MCF 10A (cell line): Measurements from ENCODE around the gene POLE. TPM values are rescaled to one million over a fixed set of nuclear protein-coding genes. Genes with fewer than 3 reads are reported as not detected.

ENCODE experiments used
- BruUV-seq: library from RNA; stranded (reverse); fragments of 400-500 nt; replicated peaks from 2 replicates; lab custom pipeline; 2021; lab: Mats Ljungman, UMichigan
- CTCF ChIA-PET: fragments of 300-600 bp; sonication (Branson Sonifier 250); formaldehyde crosslinking; extraction: SDS; loops from one replicate; lab custom pipeline; 2021; ENCODE audit warnings: antibody characterized with exemption, inconsistent platforms; lab: Yijun Ruan, JAX
- POLR2A ChIA-PET: fragments of 300-600, 350-650 bp; sonication (Branson Sonifier 250); formaldehyde crosslinking; extraction: SDS; loops from one replicate; lab custom pipeline; 2020; ENCODE audit warnings: antibody characterized with exemption, inconsistent platforms; lab: Yijun Ruan, JAX
- DNase-seq: peaks from one replicate; pipeline ENCODE4 v3.0.0-alpha.2; 2018; ENCODE audit not compliant: unreplicated experiment
- H3K27ac Mint-ChIP-seq: one replicate; pipeline ENCODE4 v1.8.0; 2022; ENCODE audit warnings: mild to moderate bottlenecking, low read depth, mixed read lengths; ENCODE audit not compliant: unreplicated experiment
- H3K27me3 Mint-ChIP-seq: one replicate; pipeline ENCODE4 v1.8.0; 2022; ENCODE audit warnings: mixed read lengths; ENCODE audit not compliant: insufficient read depth, unreplicated experiment
- H3K36me3 Mint-ChIP-seq: one replicate; pipeline ENCODE4 v1.8.0; 2022; ENCODE audit warnings: mild to moderate bottlenecking, moderate library complexity, mixed read lengths; ENCODE audit not compliant: insufficient read depth, unreplicated experiment
- H3K4me1 Mint-ChIP-seq: one replicate; pipeline ENCODE4 v1.8.0; 2022; ENCODE audit warnings: mixed read lengths; ENCODE audit not compliant: insufficient read depth, unreplicated experiment
- H3K4me3 Mint-ChIP-seq: one replicate; pipeline ENCODE4 v1.8.0; 2022; ENCODE audit warnings: mild to moderate bottlenecking, moderate library complexity, mixed read lengths; ENCODE audit not compliant: unreplicated experiment
- H3K9me3 Mint-ChIP-seq: one replicate; pipeline ENCODE4 v1.8.0; 2022; ENCODE audit warnings: mixed read lengths; ENCODE audit not compliant: unreplicated experiment
- intact Hi-C: fragments of 100-400 bp; cut with micrococcal nuclease; formaldehyde crosslinking; loops from 2 replicates; pipeline ENCODE4 v1.14.1; 2022
- total RNA-seq: library from RNA; stranded (reverse); gene quantifications from 2 replicates; pipeline ENCODE4 v1.2.3, GENCODE V29; 2022
- TF ChIP-seq, protein P1 (sequence below): fragments of 200-600 bp; IDR thresholded peaks from one replicate; pipeline ENCODE4 v1.8.0; 2022; ENCODE audit warnings: antibody characterized with exemption, mild to moderate bottlenecking; ENCODE audit not compliant: unreplicated experiment

The POLE gene
- total RNA-seq, 1 experiment from 2014 or later = 36.3 TPM

DNA sequence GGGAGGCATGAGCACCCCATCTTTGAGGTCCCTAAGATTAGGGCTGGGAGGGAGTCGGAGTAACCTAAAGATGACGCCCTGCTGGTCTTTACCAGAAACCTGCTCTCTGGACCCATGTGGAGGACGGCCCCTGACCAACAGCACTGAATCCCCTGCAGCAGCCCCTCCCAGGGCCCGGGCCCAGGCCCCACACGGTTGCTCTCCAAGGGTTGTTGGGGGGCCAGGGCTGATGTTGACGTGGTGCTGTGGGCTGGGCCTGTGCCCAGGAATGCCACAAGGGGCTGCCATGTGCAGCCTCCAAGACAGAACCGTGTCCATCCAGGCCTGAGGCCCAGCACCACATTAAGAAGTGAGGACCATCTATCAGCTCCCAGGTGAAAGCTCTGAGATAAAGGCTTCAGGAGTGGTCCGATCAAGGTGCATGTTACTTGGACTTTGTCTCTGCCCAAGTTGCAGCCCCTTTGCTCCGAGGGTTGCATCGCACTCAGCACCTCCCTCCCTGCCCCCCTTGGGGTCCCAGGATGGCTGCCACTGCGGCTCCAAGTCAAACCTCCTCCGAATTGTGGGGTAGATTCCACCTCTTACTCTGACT, 106.3 kb downstream of the POLE start:
- H3K4me1 Mint-ChIP-seq = no peaks in the 10 kb centered on the region
- intact Hi-C loops = no loop called here
- ChIA-PET CTCF (interaction anchor here (0.7 kb wide), 1 partner anchor 165 kb away, joined by 3 read pairs; no protein-coding TSS in a partner anchor), POLR2A (interaction anchor here (0.6 to 1.2 kb wide), 2 partner anchors 29 to 395 kb away, joined by 3 read pairs; no protein-coding TSS in a partner anchor)
- H3K27me3 Mint-ChIP-seq = no peaks in the 10 kb centered on the region
- H3K9me3 Mint-ChIP-seq = no peaks in the 10 kb centered on the region
- no peak overlapping the region for H3K4me3 Mint-ChIP-seq
- BruUV-seq = no TSS peak
- TF ChIP-seq, protein P1, sequence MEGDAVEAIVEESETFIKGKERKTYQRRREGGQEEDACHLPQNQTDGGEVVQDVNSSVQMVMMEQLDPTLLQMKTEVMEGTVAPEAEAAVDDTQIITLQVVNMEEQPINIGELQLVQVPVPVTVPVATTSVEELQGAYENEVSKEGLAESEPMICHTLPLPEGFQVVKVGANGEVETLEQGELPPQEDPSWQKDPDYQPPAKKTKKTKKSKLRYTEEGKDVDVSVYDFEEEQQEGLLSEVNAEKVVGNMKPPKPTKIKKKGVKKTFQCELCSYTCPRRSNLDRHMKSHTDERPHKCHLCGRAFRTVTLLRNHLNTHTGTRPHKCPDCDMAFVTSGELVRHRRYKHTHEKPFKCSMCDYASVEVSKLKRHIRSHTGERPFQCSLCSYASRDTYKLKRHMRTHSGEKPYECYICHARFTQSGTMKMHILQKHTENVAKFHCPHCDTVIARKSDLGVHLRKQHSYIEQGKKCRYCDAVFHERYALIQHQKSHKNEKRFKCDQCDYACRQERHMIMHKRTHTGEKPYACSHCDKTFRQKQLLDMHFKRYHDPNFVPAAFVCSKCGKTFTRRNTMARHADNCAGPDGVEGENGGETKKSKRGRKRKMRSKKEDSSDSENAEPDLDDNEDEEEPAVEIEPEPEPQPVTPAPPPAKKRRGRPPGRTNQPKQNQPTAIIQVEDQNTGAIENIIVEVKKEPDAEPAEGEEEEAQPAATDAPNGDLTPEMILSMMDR = no peak
- peaks cover 22% of the 10 kb centered on the region for H3K36me3 Mint-ChIP-seq
- no peak for DNase-seq
- no peak overlapping the region for H3K27ac Mint-ChIP-seq

DNA sequence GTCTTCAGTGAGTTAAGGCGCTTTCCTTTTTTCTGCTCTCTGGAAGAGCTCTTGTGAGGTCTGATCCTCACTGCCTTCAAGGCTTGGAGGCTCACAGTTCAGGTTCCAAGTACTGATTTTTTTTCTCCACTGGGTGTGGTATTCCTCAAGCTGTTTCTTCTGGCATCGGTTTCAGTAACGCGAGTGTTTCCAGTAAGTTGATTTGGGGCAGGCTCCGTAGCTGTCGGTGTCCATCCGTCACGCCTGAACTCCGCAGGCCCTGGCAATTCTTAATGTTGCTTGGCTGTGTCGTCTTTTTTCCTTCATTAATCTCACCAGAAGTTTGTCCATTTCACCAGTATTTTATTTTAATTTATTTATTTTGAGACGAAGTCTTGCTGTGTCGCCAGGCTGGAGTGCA, 107.4 kb downstream of the POLE start:
- DNase-seq = no peak
- intact Hi-C loops = no loop called here
- no TSS peak for BruUV-seq
- POLR2A ChIA-PET = interaction anchor here (1.2 to 1.5 kb wide), 2 partner anchors 12 to 30 kb away, joined by 3 read pairs; no protein-coding TSS in a partner anchor
- Mint-ChIP-seq H3K27me3 (no peaks in the 10 kb centered on the region), H3K27ac (no peak overlapping the region), H3K36me3 (peaks cover 29% of the 10 kb centered on the region), H3K4me3 (no peak overlapping the region), H3K4me1 (no peaks in the 10 kb centered on the region), H3K9me3 (no peaks in the 10 kb centered on the region)
- TF ChIP-seq, protein P1 = no peak
- CTCF ChIA-PET = interaction anchor here (0.6 to 1.5 kb wide), 4 partner anchors 17 to 164 kb away, joined by 3 read pairs; no protein-coding TSS in a partner anchor

DNA sequence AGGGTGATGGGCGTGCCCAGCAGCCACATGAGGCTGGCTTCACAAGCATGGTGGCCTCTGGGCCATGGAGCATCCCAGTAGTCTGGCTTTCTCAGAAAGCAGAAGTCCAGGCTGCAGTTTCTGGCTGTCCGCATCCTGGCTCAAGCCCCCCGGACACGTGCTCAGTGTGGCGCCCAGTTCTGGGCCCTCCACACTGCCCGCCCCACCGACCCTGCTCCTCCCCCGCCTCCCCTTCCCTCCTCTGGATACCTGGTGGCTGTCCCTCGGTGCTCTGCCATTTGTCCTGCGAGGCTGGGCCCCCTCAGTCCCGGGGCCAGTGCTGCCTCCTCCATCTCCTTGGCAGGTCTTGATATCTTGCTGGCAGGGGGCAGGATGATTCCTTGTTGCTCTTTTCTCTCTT, 108.3 kb downstream of the POLE start:
- ChIA-PET POLR2A (interaction anchor here (0.6 to 1.5 kb wide), 2 partner anchors 11 to 49 kb away, joined by 3 read pairs; no protein-coding TSS in a partner anchor), CTCF (interaction anchor here (1.5 kb wide), 1 partner anchor 17 kb away, joined by 3 read pairs; no protein-coding TSS in a partner anchor)
- no TSS peak for BruUV-seq
- Mint-ChIP-seq H3K4me1 (no peaks in the 10 kb centered on the region), H3K4me3 (no peak overlapping the region), H3K27me3 (no peaks in the 10 kb centered on the region), H3K27ac (no peak overlapping the region), H3K36me3 (peaks cover 31% of the 10 kb centered on the region), H3K9me3 (no peaks in the 10 kb centered on the region)
- intact Hi-C loops = no loop called here
- TF ChIP-seq, protein P1 = no peak
- DNase-seq = no peak

DNA sequence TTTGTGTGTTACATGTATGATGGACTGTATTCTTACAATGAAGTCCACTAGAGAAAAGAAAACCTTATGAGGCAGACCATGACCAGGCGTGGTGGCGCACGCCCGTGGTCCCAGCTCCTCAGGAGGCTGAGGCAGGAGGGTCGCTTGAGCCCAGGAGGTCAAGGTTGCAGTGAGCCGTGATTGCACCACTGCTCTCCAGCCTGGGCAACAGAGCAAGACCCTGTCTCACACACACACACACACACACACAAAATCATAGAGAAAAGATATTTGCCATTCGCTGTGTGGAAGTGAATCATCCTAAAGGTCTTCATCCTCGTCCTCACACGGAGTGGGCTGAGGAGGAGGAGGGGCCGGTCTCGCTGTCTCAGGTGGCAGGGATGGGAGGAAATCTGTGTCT, 109.0 kb downstream of the POLE start:
- intact Hi-C loops = no loop called here
- POLR2A ChIA-PET = no interaction called here
- no peak overlapping the region for H3K4me3 Mint-ChIP-seq

More for the DNA sequence above, 109.0 kb downstream of the POLE start:
- BruUV-seq = no TSS peak
- no peak for DNase-seq
- Mint-ChIP-seq H3K9me3 (no peaks in the 10 kb centered on the region), H3K27ac (no peak overlapping the region), H3K27me3 (no peaks in the 10 kb centered on the region), H3K36me3 (peaks cover 35% of the 10 kb centered on the region), H3K4me1 (no peaks in the 10 kb centered on the region)
- TF ChIP-seq, protein P1 = no peak
- CTCF ChIA-PET = no interaction called here
